ENCODE data around the gene IL3RA. TPM values are rescaled to one million over a fixed set of nuclear protein-coding genes. Genes with fewer than 3 reads are reported as not detected.
"Not testable (repeated sequence)": the region's sequence is repeated elsewhere in the genome, so short reads cannot be mapped to it uniquely, and the experiment has no call there.

Gene IL3RA
- total RNA-seq, 5 donors from 2014 or later (not counting 1 experiment from before 2014, with no cell fraction given), result 0.16 to 0.75 (median 0.35) TPM

DNA sequence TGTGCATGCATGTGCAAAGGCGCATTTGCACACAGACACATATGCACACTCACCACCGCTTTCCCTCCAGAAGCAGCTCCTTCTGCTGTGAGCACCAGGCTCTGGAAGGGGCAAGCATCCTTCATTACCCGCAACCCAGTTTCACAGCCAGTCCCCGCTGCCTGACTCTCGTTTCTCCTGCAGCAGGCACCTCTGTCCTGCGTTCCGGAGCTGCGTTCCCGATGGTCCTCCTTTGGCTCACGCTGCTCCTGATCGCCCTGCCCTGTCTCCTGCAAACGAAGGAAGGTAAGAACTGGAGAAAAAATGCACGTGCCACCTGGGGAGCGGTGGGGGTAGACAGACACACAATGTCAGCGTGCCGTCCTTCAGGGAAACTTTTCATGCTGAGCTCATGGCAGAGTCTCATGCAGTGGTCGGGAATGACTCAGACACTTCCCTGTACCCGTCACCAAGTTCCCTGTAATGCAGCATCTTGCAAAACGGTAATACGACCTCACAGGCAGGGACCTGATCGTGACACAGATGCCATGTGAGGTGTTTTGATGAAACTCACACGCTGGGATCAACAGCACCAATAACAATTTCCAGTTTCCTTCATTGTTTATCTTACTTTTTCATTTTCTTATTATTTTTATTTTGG lies 5.1 kb downstream of the IL3RA start:
- Mint-ChIP-seq H3K27ac (no peak overlapping the region), H3K9me3 (peaks cover 0 to 4% (median 3%) of the 10 kb centered on the region in 3 donors), H3K36me3 (peaks cover 9% of the 10 kb centered on the region), H3K4me1 (peaks cover 5 to 7% (median 5%) of the 10 kb centered on the region in 3 donors), H3K27me3 (no peaks in the 10 kb centered on the region), H3K4me3 (no peak overlapping the region)
- Histone ChIP-seq H3K4me1 (ENCODE audit: control insufficient read depth in 1 of 2, extremely low read depth in 1 of 2, insufficient read depth in 2 of 2, low read length in 2 of 2) (peaks cover 0 to 6% of the 10 kb centered on the region in 2 experiments), H3K27me3 (replicated peaks in 1 of 2; ENCODE audit: control insufficient read depth in 2 of 2, extremely low read depth in 1 of 2, insufficient read depth in 2 of 2, low read length in 1 of 2) (peaks cover 0 to 9% of the 10 kb centered on the region in 2 experiments), H3K4me3 (ENCODE audit: control insufficient read depth in 1 of 2, extremely low read depth in 1 of 2, low read length in 1 of 2) (no peak overlapping the region), H3K9me3 (peaks cover 4% of the 10 kb centered on the region), H3K27ac (ENCODE audit: low read length) (no peak overlapping the region), H3K36me3 (ENCODE audit: control insufficient read depth in 2 of 2, extremely low read depth in 1 of 2, insufficient read depth in 1 of 2, low read length in 1 of 2) (no peaks in the 10 kb centered on the region)
- no peak for ATAC-seq (replicated peaks in 1 of 4)
- no peak for DNase-seq
- ChIA-PET POLR2A (no interaction called here), CTCF (no interaction called here)
- WGBS (ENCODE audit: insufficient coverage), result 86% methylated on average over 16 of the region's 22 CpGs

DNA sequence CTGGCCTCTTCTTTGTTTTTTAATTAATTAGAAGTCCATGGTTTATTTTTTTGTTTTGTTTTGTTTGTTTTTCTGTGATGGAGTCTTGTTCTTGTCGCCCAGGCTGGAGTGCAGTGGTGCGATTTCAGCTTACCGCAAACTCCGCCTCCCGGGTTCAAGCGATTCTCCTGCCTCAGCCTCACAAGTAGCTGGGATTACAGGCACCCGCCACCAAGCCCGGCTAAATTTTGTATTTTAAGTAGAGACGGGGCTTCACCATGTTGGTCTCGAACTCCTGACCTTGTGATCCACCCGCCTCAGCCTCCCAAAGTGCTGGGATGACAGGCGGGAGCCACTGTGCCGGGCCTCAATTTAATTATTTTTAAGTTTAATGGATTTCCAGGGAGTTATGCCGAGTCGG lies 13.0 kb downstream of the IL3RA start:
- H3K4me1 ChIP-seq (ENCODE audit: control insufficient read depth in 1 of 2, extremely low read depth in 1 of 2, insufficient read depth in 2 of 2, low read length in 2 of 2); DNase-seq; H3K36me3 ChIP-seq (ENCODE audit: control insufficient read depth in 2 of 2, extremely low read depth in 1 of 2, insufficient read depth in 1 of 2, low read length in 1 of 2); H3K36me3 Mint-ChIP-seq; H3K4me3 Mint-ChIP-seq; CTCF ChIA-PET; H3K27me3 ChIP-seq (replicated peaks in 1 of 2; ENCODE audit: control insufficient read depth in 2 of 2, extremely low read depth in 1 of 2, insufficient read depth in 2 of 2, low read length in 1 of 2); H3K27me3 Mint-ChIP-seq; H3K9me3 Mint-ChIP-seq; H3K4me3 ChIP-seq (ENCODE audit: control insufficient read depth in 1 of 2, extremely low read depth in 1 of 2, low read length in 1 of 2); H3K27ac Mint-ChIP-seq; H3K9me3 ChIP-seq; ATAC-seq (replicated peaks in 1 of 4); POLR2A ChIA-PET; H3K27ac ChIP-seq (ENCODE audit: low read length); H3K4me1 Mint-ChIP-seq: not testable (repeated sequence)
- WGBS (ENCODE audit: insufficient coverage), result 92% methylated on average over 10 of the region's 15 CpGs

DNA sequence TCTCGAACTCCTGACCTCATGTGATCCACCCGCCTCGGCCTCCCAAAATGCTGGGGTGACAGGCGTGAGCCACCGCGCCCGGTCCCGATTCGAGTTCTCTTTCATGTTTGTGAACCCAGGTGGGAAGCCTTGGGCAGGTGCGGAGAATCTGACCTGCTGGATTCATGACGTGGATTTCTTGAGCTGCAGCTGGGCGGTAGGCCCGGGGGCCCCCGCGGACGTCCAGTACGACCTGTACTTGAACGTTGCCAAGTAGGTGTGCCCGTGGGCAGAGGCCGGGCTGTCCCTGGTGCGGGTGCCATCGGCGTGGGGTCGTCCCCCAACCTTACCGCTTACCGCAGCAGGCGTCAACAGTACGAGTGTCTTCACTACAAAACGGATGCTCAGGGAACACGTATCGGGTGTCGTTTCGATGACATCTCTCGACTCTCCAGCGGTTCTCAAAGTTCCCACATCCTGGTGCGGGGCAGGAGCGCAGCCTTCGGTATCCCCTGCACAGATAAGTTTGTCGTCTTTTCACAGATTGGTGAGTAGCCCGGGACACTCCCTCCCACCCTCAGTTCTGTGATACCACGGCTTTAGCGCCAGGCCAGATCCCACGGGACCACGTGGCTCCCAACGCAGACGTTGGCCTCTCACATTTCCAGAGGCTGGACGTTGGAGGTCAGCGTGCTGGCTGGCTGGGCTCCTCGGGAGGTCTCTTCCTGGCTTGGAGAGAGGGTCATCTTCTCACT lies 15.6 kb downstream of the IL3RA start:
- Mint-ChIP-seq H3K27me3 (no peaks in the 10 kb centered on the region), H3K4me3 (no peak overlapping the region), H3K4me1 (peaks cover 4 to 6% (median 5%) of the 10 kb centered on the region in 3 donors), H3K9me3 (no peaks in the 10 kb centered on the region), H3K36me3 (no peaks in the 10 kb centered on the region), H3K27ac (no peak overlapping the region)
- DNase-seq (no peak), ATAC-seq (replicated peaks in 1 of 4) (no peak)
- POLR2A ChIA-PET, result no interaction called here
- no peak overlapping the region for H3K27ac ChIP-seq (ENCODE audit: low read length)
- H3K4me3 ChIP-seq (ENCODE audit: control insufficient read depth in 1 of 2, extremely low read depth in 1 of 2, low read length in 1 of 2), result no peak overlapping the region
- CTCF ChIA-PET, result no interaction called here
- no peaks in the 10 kb centered on the region for H3K9me3 ChIP-seq
- H3K27me3 ChIP-seq (replicated peaks in 1 of 2; ENCODE audit: control insufficient read depth in 2 of 2, extremely low read depth in 1 of 2, insufficient read depth in 2 of 2, low read length in 1 of 2), result no peaks in the 10 kb centered on the region
- H3K4me1 ChIP-seq (ENCODE audit: control insufficient read depth in 1 of 2, extremely low read depth in 1 of 2, insufficient read depth in 2 of 2, low read length in 2 of 2), result peaks cover 0 to 6% of the 10 kb centered on the region in 2 experiments
- WGBS (ENCODE audit: insufficient coverage), result 96% methylated on average over 41 of the region's 49 CpGs
- H3K36me3 ChIP-seq (ENCODE audit: control insufficient read depth in 2 of 2, extremely low read depth in 1 of 2, insufficient read depth in 1 of 2, low read length in 1 of 2), result peaks cover 0 to 3% of the 10 kb centered on the region in 2 donors

DNA sequence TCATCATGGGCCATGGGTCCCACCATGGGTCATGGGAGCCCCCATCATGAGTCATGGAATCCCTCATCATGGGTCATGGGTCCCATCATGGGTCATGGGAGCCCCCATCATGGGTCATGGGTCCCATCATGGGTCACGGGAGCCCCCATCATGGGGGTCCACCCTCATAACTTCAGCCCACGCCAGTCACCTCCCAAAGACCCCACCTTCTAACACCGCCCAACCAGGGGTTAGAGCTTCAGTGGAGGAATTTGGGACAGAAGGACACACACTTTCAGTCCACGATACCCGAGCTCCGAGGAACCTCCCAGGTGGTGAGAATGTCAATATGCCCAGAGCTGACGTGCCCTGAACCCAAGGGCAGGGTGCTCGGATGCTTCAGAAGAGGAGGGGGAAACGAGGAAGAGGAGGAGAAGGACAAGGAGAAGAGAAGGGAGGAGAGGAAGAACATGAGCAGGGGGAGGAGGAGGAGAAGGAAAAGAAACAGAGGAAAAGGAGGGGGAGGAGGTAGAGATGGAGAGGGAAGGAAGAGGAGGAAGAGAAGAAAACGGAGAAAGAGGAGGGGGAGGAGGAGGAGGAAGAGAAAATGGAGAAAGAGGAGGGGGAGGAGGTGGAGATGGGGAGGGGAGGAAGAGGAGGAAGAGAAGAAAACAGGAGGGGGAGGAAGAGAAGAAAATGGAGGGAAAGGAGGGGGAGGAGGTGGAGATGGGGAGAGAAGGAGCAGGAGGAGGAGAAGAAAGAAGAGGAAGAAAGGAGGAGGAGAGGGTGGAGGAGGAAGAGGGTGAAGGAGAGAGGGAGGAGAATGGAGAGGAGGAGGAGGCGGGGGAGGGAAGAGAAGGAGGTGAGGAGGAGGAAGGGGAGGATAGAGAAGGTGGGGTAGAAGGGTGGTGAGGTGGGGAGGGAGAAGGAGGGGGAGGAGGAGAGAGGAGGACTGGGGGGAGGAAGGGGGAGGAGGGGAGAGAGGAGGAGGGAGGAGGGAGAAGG lies 17.7 kb downstream of the IL3RA start:
- no peak for DNase-seq
- no peak for ATAC-seq (replicated peaks in 1 of 4)
- H3K9me3 ChIP-seq, result no peaks in the 10 kb centered on the region
- Mint-ChIP-seq H3K9me3 (no peaks in the 10 kb centered on the region), H3K27me3 (no peaks in the 10 kb centered on the region), H3K27ac (peak overlapping the region in 1 of 2 donors; percentile 76), H3K4me1 (peaks cover 4 to 7% (median 6%) of the 10 kb centered on the region in 3 donors), H3K4me3 (no peak overlapping the region), H3K36me3 (peaks cover 12% of the 10 kb centered on the region)
- POLR2A ChIA-PET, result no interaction called here
- no peak overlapping the region for H3K4me3 ChIP-seq (ENCODE audit: control insufficient read depth in 1 of 2, extremely low read depth in 1 of 2, low read length in 1 of 2)
- 92% methylated on average over 8 of the region's 11 CpGs for WGBS (ENCODE audit: insufficient coverage)
- CTCF ChIA-PET, result no interaction called here
- H3K36me3 ChIP-seq (ENCODE audit: control insufficient read depth in 2 of 2, extremely low read depth in 1 of 2, insufficient read depth in 1 of 2, low read length in 1 of 2), result peaks cover 0 to 8% of the 10 kb centered on the region in 2 donors
- peaks cover 0 to 6% of the 10 kb centered on the region in 2 experiments for H3K4me1 ChIP-seq (ENCODE audit: control insufficient read depth in 1 of 2, extremely low read depth in 1 of 2, insufficient read depth in 2 of 2, low read length in 2 of 2)
- no peak overlapping the region for H3K27ac ChIP-seq (ENCODE audit: low read length)
- H3K27me3 ChIP-seq (replicated peaks in 1 of 2; ENCODE audit: control insufficient read depth in 2 of 2, extremely low read depth in 1 of 2, insufficient read depth in 2 of 2, low read length in 1 of 2), result no peaks in the 10 kb centered on the region

DNA sequence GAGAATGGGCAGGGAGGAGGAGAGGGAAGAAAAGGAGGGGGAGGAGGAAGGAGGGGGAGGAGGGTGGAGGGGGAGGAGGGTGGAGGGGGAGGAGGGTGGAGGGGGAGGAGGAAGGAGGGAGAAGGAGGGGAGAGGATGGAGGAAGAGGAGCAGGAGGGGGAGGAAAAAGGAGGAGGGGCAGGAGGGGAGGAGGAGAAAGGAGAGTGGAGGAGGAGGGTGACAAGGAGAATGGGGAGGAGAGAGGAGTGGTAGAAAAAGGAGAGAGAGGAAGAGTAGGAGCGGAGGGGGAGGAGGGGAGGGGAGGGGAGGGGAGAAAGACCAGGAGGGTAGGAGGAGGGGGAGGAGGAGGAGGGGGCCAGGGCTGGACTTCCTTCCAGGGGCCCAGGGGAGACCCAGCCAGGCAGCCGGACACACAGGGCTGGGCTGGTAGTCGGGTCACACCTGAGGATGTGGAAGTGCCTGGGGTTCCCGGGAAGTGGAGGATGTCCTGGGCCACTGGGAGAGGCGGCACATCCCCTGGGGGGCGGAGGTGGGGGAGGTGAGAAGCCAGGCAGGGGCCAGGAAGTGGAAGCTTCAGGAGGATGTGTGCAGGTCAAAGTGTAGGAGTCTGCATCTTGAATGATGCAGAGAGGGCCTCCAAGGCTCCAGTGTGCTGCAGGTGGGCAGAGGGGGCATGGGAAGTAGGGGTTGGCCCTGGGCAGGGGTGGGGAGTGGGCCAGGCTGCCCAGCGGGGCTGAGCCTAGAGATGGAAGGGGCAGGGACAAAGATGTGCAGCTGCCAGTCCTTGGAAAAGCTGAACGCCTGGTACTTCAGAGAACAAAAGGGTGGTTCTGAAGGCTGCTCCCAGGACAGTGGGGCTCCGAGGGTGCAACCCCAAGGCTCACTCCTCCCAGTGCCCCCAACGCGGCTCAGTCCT lies 18.8 kb downstream of the IL3RA start:
- ChIA-PET CTCF (no interaction called here), POLR2A (no interaction called here)
- no peaks in the 10 kb centered on the region for H3K9me3 ChIP-seq
- no peaks in the 10 kb centered on the region for H3K27me3 ChIP-seq (replicated peaks in 1 of 2; ENCODE audit: control insufficient read depth in 2 of 2, extremely low read depth in 1 of 2, insufficient read depth in 2 of 2, low read length in 1 of 2)
- ATAC-seq (replicated peaks in 1 of 4) (peak; percentile 39 to 54 (median 44)), DNase-seq (no peak)
- no peak overlapping the region for H3K4me3 Mint-ChIP-seq
- peaks cover 0 to 6% of the 10 kb centered on the region in 2 experiments for H3K4me1 ChIP-seq (ENCODE audit: control insufficient read depth in 1 of 2, extremely low read depth in 1 of 2, insufficient read depth in 2 of 2, low read length in 2 of 2)
- no peak overlapping the region for H3K27ac ChIP-seq (ENCODE audit: low read length)
- H3K27ac Mint-ChIP-seq, result peak overlapping the region in 1 of 2 donors; percentile 64
- peaks cover 17% of the 10 kb centered on the region for H3K36me3 Mint-ChIP-seq
- no peaks in the 10 kb centered on the region for H3K27me3 Mint-ChIP-seq
- peaks cover 0 to 8% of the 10 kb centered on the region in 2 donors for H3K36me3 ChIP-seq (ENCODE audit: control insufficient read depth in 2 of 2, extremely low read depth in 1 of 2, insufficient read depth in 1 of 2, low read length in 1 of 2)
- no peak overlapping the region for H3K4me3 ChIP-seq (ENCODE audit: control insufficient read depth in 1 of 2, extremely low read depth in 1 of 2, low read length in 1 of 2)
- peaks cover 4 to 15% (median 6%) of the 10 kb centered on the region in 3 donors for H3K4me1 Mint-ChIP-seq
- WGBS (ENCODE audit: insufficient coverage), result 43% methylated on average over 7 of the region's 11 CpGs
- H3K9me3 Mint-ChIP-seq, result no peaks in the 10 kb centered on the region

Data from T-cell (primary cell).